Loucy (cell line): ENCODE data around the gene SLF2.

Experiments
- CTCF ChIP-seq: fragments of 200-600 bp; sonication (generic); conservative IDR thresholded peaks from 2 replicates; pipeline ENCODE4 v1.5.1; 2014; ENCODE audit warnings: mild to moderate bottlenecking, antibody characterized with exemption, low read length
- EZH2phosphoT487 ChIP-seq: fragments of 200-600 bp; IDR thresholded peaks from 2 replicates; pipeline ENCODE4 v1.6.1; 2018; ENCODE audit warnings: antibody characterized with exemption, mild to moderate bottlenecking, moderate library complexity, borderline replicate concordance

- TF ChIP-seq CTCF (no peak), EZH2phosphoT487 (no peak)
Measured at GRCh38 chr10:100978901-100979195, 66.1 kb downstream of the SLF2 start.
